Suppressor macrophage treated with lipopolysaccharide for 4 hours (primary cell): ENCODE data around the gene NT5C3A.
"Not testable (repeated sequence)": the region's sequence is repeated elsewhere in the genome, so short reads cannot be mapped to it uniquely, and the experiment has no call there.

Experiments used
- DNase-seq: peaks from one replicate; pipeline ENCODE4 v3.0.0-alpha.2; 2020

Gene NT5C3A

GRCh38 chr7:33039903-33040292 is 22.7 kb downstream of the NT5C3A start:
- peak; percentile 32 for DNase-seq

GRCh38 chr7:33039257-33039902 is 23.2 kb downstream of the NT5C3A start:
- DNase-seq: peak; percentile 83

DNA sequence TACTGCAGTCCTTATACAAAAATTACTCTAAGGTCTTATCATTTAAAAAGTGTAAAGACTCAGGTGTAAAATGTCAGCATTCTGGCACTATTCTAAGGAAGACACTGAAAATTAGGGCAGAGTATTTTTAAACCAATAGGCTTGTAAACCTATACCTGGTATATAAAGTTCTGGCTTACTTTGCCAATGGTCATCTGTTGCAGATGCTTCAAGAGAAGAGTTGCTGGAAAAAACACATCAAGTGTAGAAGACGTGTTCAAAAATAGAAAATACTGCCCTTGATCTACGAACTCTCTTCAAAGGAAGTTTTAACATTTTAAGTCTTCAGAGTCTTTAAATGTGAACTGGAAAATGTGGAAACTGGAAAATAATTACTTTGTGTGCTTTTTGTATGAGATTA is 23.9 kb downstream of the NT5C3A start:
- DNase-seq: no peak

DNA sequence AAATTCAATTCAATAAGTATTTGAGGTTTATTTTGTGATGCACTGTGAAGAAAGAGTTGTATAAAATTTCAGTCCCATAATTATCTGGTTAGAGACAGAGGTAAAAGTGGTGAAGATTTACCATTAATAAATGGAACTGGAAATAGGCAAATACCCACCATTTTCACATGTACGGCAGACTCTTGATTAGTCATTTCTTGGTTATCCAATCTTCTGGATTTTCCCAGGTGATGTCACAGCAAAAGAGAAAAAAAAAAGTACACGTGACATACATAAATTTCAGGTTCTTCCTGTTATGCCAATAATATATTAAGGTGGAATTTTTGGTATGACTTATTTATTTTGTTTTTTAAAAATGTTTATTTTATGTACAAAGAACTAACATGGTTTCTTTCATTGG is 26.8 kb downstream of the NT5C3A start:
- peak; percentile 58 for DNase-seq

DNA sequence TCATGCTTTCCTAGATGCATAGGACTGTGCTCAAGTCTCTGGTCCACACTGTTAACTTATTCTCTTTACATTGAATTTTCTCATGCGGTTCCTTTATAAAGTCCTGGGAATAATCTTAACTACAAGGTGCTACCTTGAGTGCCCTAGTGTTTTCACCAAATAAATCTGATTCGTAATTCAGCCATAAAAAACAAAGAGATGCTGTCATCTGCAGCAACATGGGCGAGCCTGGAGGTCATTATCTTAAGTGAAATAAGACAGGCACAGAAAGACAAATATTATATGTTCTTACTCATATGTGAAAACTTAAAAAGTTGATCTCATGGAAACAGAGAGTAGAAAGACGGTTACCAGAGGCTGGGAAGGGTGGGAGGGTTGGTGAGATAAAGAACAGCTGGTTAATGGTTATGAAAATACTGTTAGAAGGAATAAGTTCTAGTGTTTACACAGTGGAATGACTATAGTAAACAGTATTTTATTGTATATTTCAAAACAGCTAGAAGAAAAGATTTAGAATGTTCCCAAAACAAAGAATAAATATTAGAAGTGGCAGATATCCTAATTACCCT is 38.3 kb downstream of the NT5C3A start:
- DNase-seq: no peak

- no peak for DNase-seq
Measured at GRCh38 chr7:33012364-33012763, 50.2 kb downstream of the NT5C3A start.

DNA sequence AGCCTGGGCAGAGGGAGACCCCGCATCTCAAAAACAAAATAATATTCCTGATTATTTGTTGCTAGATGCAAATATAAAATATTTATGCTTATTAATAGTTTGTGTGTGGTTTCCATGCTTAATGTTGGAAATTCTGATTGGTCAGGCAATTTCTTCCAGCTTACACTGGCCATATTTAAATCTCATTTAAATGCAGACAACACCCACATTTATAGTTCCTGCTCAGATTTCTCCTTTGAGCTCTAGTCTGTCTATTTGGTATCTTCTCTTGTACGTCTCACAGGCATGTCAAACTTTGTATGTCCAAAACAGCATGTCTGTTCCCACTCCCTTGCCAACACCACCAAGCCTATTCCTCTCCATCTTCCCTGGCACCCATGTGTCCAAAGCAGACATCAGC is 52.8 kb downstream of the NT5C3A start:
- no peak for DNase-seq

- not testable (repeated sequence) for DNase-seq
Measured at GRCh38 chr7:33005690-33006089, 56.9 kb downstream of the NT5C3A start.

DNA sequence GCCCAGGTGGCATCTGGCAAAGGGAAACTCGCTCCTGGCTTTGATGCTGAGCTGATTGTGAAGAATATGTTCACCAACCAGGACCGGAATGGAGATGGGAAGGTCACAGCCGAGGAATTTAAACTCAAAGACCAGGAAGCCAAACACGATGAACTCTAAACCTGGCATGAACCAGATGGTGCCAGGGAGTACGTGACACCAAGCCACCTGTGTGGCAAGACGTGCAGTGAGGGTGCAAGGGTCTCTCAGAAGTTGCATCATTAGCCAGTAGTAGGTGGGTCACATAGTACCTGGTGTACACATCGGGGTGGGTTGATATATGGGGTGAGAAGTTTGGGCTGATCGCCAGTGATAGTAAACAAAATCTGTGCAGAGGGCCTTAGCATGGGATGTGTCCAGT is 57.4 kb downstream of the NT5C3A start:
- not testable (repeated sequence) for DNase-seq

DNA sequence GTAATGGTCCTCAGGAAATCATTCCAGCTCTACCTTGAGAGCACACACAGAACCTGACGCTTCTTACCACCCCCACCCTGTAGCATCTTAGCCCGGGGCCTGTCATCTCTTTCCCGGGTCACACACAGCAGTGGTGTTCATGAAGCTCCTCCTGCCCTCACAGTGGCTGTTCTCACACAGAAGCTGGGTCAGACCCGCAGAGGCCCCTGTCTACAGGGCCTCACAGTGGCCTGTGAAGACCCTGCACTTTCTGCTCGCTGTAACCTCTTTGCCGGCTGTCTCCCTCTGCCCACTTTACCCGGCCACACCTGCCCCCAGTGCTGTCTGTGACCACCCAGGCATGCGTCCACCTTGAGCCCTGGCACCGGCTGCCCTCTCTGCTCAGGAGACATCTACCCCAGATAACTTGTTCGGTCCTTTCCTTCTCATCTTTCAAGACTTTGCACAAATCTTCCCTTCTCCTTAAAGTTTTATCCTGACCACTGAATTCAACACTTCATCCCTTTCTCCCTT is 58.4 kb downstream of the NT5C3A start:
- not testable (repeated sequence) for DNase-seq

DNA sequence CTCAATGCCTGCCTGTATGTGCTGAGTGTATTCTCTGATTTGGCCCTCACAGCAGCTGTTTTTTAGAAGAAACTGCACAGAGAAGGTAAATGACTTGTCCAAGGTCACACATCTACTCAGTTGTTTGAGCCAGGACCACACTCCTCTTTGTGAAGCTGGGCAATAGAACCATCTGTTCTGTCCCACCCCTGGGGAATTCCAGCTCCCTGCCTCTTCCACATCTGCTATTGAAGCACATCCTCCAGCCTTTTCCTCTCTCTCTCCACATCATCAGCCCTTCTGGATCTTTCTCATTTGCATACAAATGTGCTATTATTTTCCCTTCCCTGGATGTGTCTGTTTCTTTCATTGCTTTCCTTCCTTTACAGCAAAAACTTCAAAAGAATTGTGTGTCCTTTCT is 59.5 kb downstream of the NT5C3A start:
- DNase-seq: not testable (repeated sequence)

- DNase-seq: not testable (repeated sequence)
Measured at GRCh38 chr7:32999380-32999779, 63.2 kb downstream of the NT5C3A start.

DNA sequence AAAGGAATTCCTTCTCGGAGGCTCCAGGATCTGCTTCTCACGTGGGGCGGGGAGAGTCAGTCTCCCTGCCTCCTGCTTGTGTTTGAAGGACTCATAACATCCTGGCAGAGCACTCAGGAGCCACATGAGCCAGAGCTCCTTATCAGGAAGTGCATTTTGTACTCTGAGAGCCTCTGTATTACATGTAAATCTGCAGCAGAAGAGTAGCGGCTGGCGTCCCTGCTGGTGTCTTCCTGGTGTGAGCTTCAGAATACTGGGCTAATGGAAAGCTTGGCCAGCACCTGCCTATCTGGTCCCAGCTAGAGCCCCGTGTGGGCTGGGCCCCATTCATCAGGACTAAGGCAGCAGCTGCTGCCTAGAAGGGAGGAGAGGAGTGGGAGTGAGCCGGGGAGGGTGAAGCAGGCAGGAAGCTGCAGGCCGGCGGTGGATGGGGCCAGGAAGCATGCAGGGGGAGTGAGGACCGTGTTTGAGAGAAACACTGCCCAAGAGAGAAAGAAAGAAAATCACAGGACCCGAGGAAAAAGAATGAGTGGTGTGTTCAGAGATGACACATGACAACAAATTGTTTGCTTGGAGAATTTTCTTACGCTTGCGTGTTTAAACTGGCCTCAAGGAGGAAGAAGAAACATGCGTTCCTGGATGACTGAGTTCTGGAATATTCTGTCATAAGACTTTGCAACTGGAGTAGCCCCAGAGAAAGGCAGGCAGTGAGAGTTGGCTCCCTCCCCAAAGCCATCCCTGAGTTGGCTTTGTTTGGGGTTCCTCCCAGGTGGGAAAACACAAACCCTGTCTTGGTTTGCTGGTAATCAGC is 64.0 kb downstream of the NT5C3A start:
- not testable (repeated sequence) for DNase-seq

- DNase-seq: not testable (repeated sequence)
Measured at GRCh38 chr7:32997956-32998355, 64.6 kb downstream of the NT5C3A start.

GRCh38 chr7:32992750-32993149 is 69.8 kb downstream of the NT5C3A start:
- DNase-seq: not testable (repeated sequence)

DNA sequence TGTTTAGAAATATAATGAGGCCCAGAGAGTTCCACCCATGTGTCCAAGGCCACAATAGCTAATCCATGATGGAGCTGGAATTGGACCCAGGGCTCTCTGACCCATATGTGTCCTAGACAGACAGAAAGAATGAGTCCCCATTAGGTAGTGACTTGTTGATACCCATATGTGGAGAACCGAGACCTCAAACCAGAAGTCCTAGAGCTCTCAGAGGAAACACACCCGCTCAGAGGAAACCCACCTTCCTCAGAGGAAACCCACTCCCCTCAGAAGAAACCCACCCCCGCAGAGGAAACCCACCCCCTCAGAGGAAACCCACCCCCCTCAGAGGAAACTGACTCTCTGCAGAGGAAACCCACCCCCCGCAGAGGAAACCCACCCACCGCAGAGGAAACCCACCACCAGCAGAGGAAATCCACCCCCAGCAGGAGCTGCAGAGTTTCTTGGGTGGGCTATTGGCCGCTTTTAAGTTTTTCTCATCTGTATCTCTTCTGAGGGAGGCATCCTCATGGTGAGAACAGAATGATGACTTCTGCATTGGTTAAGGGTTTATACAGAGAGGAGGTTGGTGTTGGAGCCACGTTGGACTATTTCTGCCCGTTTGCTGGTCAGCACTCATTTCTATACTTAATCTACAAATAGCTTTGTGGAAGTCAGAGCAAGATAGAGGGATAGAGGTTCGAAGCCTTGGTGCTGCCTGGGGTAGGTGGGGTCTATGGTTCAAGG is 70.4 kb downstream of the NT5C3A start:
- not testable (repeated sequence) for DNase-seq

DNA sequence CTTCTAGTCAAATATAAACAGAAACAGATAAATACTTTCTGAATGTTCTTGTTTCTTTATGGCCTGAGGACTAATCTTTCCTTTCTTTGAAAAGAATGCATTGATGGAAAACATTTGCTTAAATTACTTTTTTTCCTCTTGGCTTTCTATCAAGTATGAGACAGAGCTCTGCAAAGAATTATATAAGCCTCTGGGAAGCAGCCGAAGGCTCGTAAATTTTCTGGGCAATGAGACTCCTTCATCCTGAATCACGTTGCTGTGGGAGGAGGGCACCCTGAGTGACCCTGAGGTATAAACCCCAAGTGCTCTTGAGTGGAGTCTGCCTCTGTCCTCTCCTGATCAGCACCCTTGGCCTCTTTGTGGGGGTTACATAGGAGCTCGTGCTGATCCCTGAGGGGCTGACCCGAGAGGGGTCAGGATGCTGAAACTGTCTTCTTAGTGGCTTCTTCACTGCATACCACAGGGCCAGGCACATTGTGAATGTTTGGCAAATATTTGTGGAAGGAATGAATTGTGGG is 71.4 kb downstream of the NT5C3A start:
- not testable (repeated sequence) for DNase-seq

DNA sequence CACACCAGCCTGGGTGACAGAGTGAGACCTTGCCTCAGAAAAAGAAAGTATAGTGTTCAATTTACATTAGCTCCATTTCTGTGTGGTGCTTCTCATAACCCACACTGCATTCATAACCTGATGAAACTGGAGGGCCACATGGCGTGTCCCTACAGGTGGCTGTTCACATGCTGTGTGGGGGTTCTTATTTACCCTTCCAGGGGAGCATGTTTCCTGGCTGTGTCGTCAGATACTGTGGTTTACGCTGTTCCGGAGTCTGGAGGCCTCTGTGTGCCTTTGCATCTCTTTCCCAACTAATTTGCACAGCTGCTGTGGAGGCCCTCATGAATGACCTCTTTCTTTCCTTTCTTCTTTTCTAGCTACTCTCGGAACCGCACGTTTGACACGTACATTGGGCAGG is 74.4 kb downstream of the NT5C3A start:
- not testable (repeated sequence) for DNase-seq

GRCh38 chr7:32979902-32980301 is 82.7 kb downstream of the NT5C3A start:
- not testable (repeated sequence) for DNase-seq

GRCh38 chr7:32979246-32979645 is 83.3 kb downstream of the NT5C3A start:
- not testable (repeated sequence) for DNase-seq

DNA sequence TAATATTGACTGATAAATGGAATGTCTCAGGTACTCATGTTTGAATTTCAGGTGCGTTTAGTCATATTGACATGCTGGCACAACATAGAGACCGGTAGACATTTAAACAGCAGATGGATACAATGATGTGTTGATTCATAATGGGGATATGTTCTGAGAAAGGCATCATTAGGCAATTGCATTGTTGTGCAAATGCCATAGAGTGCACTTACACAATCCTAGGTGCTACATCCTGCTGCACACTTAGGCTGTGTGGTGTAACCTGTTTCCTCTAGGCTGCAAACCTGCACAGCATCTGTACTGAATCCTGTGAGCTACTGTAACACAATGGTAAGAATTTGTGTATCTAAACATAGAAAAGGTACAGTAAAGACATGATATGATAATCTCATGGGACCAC is 85.4 kb downstream of the NT5C3A start:
- not testable (repeated sequence) for DNase-seq

DNA sequence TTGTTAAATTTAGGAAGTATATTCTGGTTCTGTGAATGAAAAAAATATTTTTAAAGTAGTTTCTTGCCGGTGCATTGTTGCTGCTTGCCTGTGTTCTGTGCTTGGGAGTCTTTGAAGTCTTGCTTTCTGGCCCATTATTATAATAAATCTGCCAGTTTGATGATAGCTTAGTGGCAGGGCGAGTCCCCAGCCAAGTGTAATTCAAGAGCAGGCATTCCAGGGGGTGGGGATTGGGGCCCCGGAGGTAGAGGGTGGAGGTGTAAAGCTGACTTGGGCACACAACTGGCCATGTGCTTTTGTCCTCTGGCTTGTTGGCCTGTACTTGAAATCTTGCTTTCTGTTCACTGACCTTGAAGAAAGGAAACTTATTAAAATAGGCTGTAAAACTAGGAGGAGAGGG is 90.6 kb downstream of the NT5C3A start:
- DNase-seq: not testable (repeated sequence)

GRCh38 chr7:32967268-32967582 is 95.4 kb downstream of the NT5C3A start:
- peak; percentile 62 for DNase-seq
